Loucy (cell line): Measurements from ENCODE around the gene CERS6.

Source experiments
- EZH2phosphoT487 ChIP-seq: fragments of 200-600 bp; IDR thresholded peaks from 2 replicates; pipeline ENCODE4 v1.6.1; 2018; ENCODE audit warnings: antibody characterized with exemption, mild to moderate bottlenecking, moderate library complexity, borderline replicate concordance
- TF ChIP-seq, protein P1 (sequence below): fragments of 200-600 bp; sonication (generic); conservative IDR thresholded peaks from 2 replicates; pipeline ENCODE4 v1.5.1; 2014; ENCODE audit warnings: mild to moderate bottlenecking, antibody characterized with exemption, low read length

GRCh38 chr2:168565112-168565511 is 109.0 kb downstream of the CERS6 start:
- TF ChIP-seq, protein P1, sequence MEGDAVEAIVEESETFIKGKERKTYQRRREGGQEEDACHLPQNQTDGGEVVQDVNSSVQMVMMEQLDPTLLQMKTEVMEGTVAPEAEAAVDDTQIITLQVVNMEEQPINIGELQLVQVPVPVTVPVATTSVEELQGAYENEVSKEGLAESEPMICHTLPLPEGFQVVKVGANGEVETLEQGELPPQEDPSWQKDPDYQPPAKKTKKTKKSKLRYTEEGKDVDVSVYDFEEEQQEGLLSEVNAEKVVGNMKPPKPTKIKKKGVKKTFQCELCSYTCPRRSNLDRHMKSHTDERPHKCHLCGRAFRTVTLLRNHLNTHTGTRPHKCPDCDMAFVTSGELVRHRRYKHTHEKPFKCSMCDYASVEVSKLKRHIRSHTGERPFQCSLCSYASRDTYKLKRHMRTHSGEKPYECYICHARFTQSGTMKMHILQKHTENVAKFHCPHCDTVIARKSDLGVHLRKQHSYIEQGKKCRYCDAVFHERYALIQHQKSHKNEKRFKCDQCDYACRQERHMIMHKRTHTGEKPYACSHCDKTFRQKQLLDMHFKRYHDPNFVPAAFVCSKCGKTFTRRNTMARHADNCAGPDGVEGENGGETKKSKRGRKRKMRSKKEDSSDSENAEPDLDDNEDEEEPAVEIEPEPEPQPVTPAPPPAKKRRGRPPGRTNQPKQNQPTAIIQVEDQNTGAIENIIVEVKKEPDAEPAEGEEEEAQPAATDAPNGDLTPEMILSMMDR = no peak
- no peak for TF ChIP-seq EZH2phosphoT487
